IMR-90 (cell line): ENCODE measurements around the gene SLC52A3. TPM values are rescaled to one million over a fixed set of nuclear protein-coding genes. Genes with fewer than 3 reads are reported as not detected.

Experiments
- ATAC-seq: fragments of 200-7000 bp; cut with Tn5 transposase; 2 replicates; pipeline ENCODE4 v1.9.1; 2020; ENCODE audit warnings: low read depth, mild to moderate bottlenecking, moderate library complexity
- BruUV-seq: library from RNA; stranded (reverse); fragments of 400-500 nt; replicated peaks from 2 replicates; lab custom pipeline; 2021; lab: Mats Ljungman, UMichigan
- CTCF ChIA-PET: fragments of 300-600 bp; formaldehyde crosslinking; extraction: SDS; loops from one replicate; lab custom pipeline; 2021; ENCODE audit warnings: antibody characterized with exemption; lab: Yijun Ruan, JAX
- POLR2A ChIA-PET: fragments of 300-600 bp; sonication (Branson Sonifier 250); formaldehyde crosslinking; loops from one replicate; lab custom pipeline; 2022; ENCODE audit warnings: antibody characterized with exemption; ENCODE audit not compliant: unreplicated experiment; lab: Charles Lee
- DNase-seq: peaks from one replicate; pipeline ENCODE4 v3.0.0; 2013
- H2AFZ ChIP-seq: replicated peaks from 2 replicates; pipeline ENCODE3; 2013; ENCODE audit warnings: low read length, mild to moderate bottlenecking; ENCODE audit not compliant: poor library complexity
- H2AK5ac ChIP-seq: 2 replicates; pipeline ENCODE4 v1.6.1; 2013; ENCODE audit warnings: low read depth, low read length, inconsistent platforms
- H2AK9ac ChIP-seq: replicated peaks from 2 replicates; pipeline ENCODE3; 2013; ENCODE audit warnings: mild to moderate bottlenecking, low read depth, low read length, moderate library complexity; ENCODE audit not compliant: poor library complexity
- H2BK120ac ChIP-seq: 2 replicates; pipeline ENCODE4 v1.6.1; 2013; ENCODE audit warnings: low read depth, low read length, inconsistent platforms
- H2BK15ac ChIP-seq: 3 replicates; pipeline ENCODE4 v1.6.1; 2013; ENCODE audit warnings: low read depth, low read length, inconsistent platforms
- H2BK20ac ChIP-seq: 2 replicates; pipeline ENCODE4 v1.6.1; 2013; ENCODE audit warnings: low read depth, mild to moderate bottlenecking, inconsistent platforms, low read length, moderate library complexity
- H2BK5ac ChIP-seq: 2 replicates; pipeline ENCODE4 v1.6.1; 2013; ENCODE audit warnings: mild to moderate bottlenecking, low read depth, low read length, inconsistent platforms; ENCODE audit not compliant: poor library complexity, severe bottlenecking
- H3K14ac ChIP-seq: replicated peaks from 2 replicates; pipeline ENCODE4 v1.6.1; 2013; ENCODE audit warnings: low read depth, low read length, inconsistent platforms
- H3K18ac ChIP-seq: 2 replicates; pipeline ENCODE4 v1.6.1; 2013; ENCODE audit warnings: low read depth, low read length, control low read depth
- H3K23ac ChIP-seq: 2 replicates; pipeline ENCODE4 v1.6.1; 2013; ENCODE audit warnings: low read depth, low read length, inconsistent platforms
- H3K27ac ChIP-seq: 2 replicates; pipeline ENCODE4 v1.5.1; 2013; ENCODE audit warnings: mild to moderate bottlenecking, control low read depth, low read length; ENCODE audit not compliant: insufficient read depth
- H3K27me3 ChIP-seq: 2 replicates; pipeline ENCODE4 v1.6.1; 2013; ENCODE audit warnings: low read length; ENCODE audit not compliant: control insufficient read depth, insufficient read depth
- H3K36me3 ChIP-seq: 2 replicates; pipeline ENCODE4 v1.6.1; 2013; ENCODE audit warnings: low read length, mixed read lengths; ENCODE audit not compliant: control insufficient read depth, insufficient read depth
- H3K4ac ChIP-seq: 2 replicates; pipeline ENCODE4 v1.6.1; 2013; ENCODE audit warnings: low read depth, low read length, inconsistent platforms
- H3K4me1 ChIP-seq: 2 replicates; pipeline ENCODE4 v1.6.1; 2013; ENCODE audit warnings: low read length, mixed read lengths; ENCODE audit not compliant: control insufficient read depth, insufficient read depth
- H3K4me2 ChIP-seq: 2 replicates; pipeline ENCODE4 v1.6.1; 2013; ENCODE audit warnings: low read depth, mild to moderate bottlenecking, control low read depth, low read length, moderate library complexity
- H3K4me3 ChIP-seq: 2 replicates; pipeline ENCODE4 v1.5.1; 2013; ENCODE audit warnings: low read depth, mild to moderate bottlenecking, control low read depth, low read length, moderate library complexity; ENCODE audit not compliant: insufficient read depth
- H3K56ac ChIP-seq: 2 replicates; pipeline ENCODE4 v1.6.1; 2013; ENCODE audit warnings: low read length, inconsistent platforms; ENCODE audit not compliant: insufficient read depth; ENCODE audit errors: extremely low read depth
- H3K79me1 ChIP-seq, 2 experiments: 2 replicates each; pipeline ENCODE4 v1.6.1; 2013; ENCODE audit warnings: low read length in 2 of 2, inconsistent platforms in 1 of 2, low read depth in 1 of 2
- H3K9ac ChIP-seq: 2 replicates; pipeline ENCODE4 v1.6.1; 2013; ENCODE audit warnings: low read depth, low read length, control low read depth
- H3K9me1 ChIP-seq: 2 replicates; pipeline ENCODE4 v1.6.1; 2013; ENCODE audit warnings: low read length, inconsistent platforms; ENCODE audit not compliant: insufficient read depth
- H3K9me3 ChIP-seq: 2 replicates; pipeline ENCODE4 v1.6.1; 2013; ENCODE audit warnings: low read length; ENCODE audit not compliant: control insufficient read depth, insufficient read depth
- H4K20me1 ChIP-seq: 2 replicates; pipeline ENCODE4 v1.6.1; 2013; ENCODE audit warnings: low read length, inconsistent platforms; ENCODE audit not compliant: insufficient read depth
- H4K5ac ChIP-seq: 2 replicates; pipeline ENCODE4 v1.6.1; 2013; ENCODE audit warnings: mild to moderate bottlenecking, low read depth, low read length, control low read depth
- H4K8ac ChIP-seq, 2 experiments: 2 replicates each; pipeline ENCODE4 v1.6.1; 2013; ENCODE audit warnings: low read depth in 2 of 2, low read length in 2 of 2, control low read depth in 1 of 2, inconsistent platforms in 1 of 2
- H4K91ac ChIP-seq: 2 replicates; pipeline ENCODE4 v1.6.1; 2013; ENCODE audit warnings: low read depth, low read length, inconsistent platforms; ENCODE audit not compliant: insufficient read depth
- BHLHE40 ChIP-seq: fragments of 150-350 bp; IDR thresholded peaks from 2 replicates; pipeline ENCODE4 v1.6.1; 2016; ENCODE audit warnings: mild to moderate bottlenecking, low read depth, low read length
- CEBPB ChIP-seq: IDR thresholded peaks from 2 replicates; pipeline ENCODE4 v1.6.1; 2012; ENCODE audit warnings: low read depth, low read length, improper control_type of control experiment
- CHD1 ChIP-seq: IDR thresholded peaks from 2 replicates; pipeline ENCODE4 v1.6.1; 2012; ENCODE audit warnings: low read depth, low read length, improper control_type of control experiment
- FOS ChIP-seq: fragments of 150-350 bp; IDR thresholded peaks from 2 replicates; pipeline ENCODE4 v1.6.1; 2016; ENCODE audit warnings: low read depth, low read length
- RAD21 ChIP-seq: IDR thresholded peaks from 2 replicates; pipeline ENCODE4 v1.6.1; 2012; ENCODE audit warnings: low read length, improper control_type of control experiment
- RCOR1 ChIP-seq: IDR thresholded peaks from 2 replicates; pipeline ENCODE4 v1.6.1; 2012; ENCODE audit warnings: mild to moderate bottlenecking, low read length, improper control_type of control experiment; ENCODE audit not compliant: insufficient replicate concordance
- RFX5 ChIP-seq: IDR thresholded peaks from 2 replicates; pipeline ENCODE4 v1.8.0; 2012; ENCODE audit warnings: low read depth, mild to moderate bottlenecking, low read length, moderate library complexity
- SMC3 ChIP-seq: fragments of 150-350 bp; IDR thresholded peaks from 2 replicates; pipeline ENCODE4 v1.6.1; 2016; ENCODE audit warnings: low read depth, mild to moderate bottlenecking, antibody characterized with exemption, low read length, moderate library complexity
- USF2 ChIP-seq: fragments of 150-350 bp; IDR thresholded peaks from 2 replicates; pipeline ENCODE4 v1.6.1; 2017; ENCODE audit warnings: mild to moderate bottlenecking, antibody characterized with exemption, low read length, low read depth
- WGBS, 2 experiments: methylation state at CpG; one replicate each; pipeline versions ENCODE4 v1.1.5 to v1.1.7; 2013; ENCODE audit warnings: missing lambda C conversion rate in 2 of 2; ENCODE audit not compliant: insufficient read length in 1 of 2; ENCODE audit errors: extremely low coverage in 2 of 2; 5-methylcytosine and 5-hydroxymethylcytosine counted together
- dilution Hi-C: fragments of 300-500 bp; cut with HindIII; formaldehyde crosslinking; loops from one replicate; pipeline ENCODE4 v1.14.3; 2018; ENCODE audit warnings: low sequenced_read_pairs; ENCODE audit not compliant: unreplicated experiment
- in situ Hi-C: fragments of 300-500 bp; cut with MboI; formaldehyde crosslinking; loops from 3 replicates; pipeline ENCODE4 v1.14.3; 2019; ENCODE audit warnings: low sequenced_read_pairs, inconsistent platforms, mixed read lengths
- intact Hi-C: fragments of 100-400 bp; cut with micrococcal nuclease; formaldehyde crosslinking; loops from 2 replicates; pipeline ENCODE4 v1.10.0; 2022
- polyA plus RNA-seq, 3 experiments: library from polyadenylated mRNA; depleted of rRNA; stranded (reverse); fragments of >200 nt; gene quantifications; 2 replicates each; pipeline ENCODE4 v1.2.3, GENCODE V29; 2012; ENCODE audit warnings: low replicate concordance in 1 of 3
- total RNA-seq: library from RNA; depleted of rRNA; stranded (reverse); fragments of >200 nt; gene quantifications from 2 replicates; pipeline ENCODE4 v1.2.3, GENCODE V29; 2012

The SLC52A3 gene
- total and polyA plus RNA-seq, 2 of the 4 experiments (the other 2 are of a cell fraction): not detected

DNA sequence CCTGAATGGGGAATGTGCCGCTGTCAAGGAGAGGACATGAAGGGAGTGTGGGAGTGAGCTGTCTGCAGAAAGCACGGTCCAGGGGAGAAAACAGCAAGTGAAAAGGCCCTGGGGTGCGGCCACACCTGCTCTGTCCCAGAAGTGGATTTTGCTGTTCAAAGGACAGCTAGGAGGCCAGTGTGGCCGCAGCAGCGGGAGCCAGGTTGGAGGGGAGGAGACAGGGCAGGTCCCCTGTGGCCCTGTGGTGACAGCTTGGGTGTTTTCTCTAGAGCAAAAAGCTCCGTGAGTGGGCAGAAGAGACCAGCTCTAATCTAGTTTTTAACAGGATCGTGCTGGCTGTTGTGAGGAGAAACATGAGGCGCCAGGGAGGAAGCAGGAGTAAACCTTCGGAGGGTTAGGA is 4.5 kb upstream of the SLC52A3 start:
- 0 out of 2 replicates have a peak, but pooled peaks cover 3% of the 10 kb centered on the region for H3K9me3 ChIP-seq
- no TSS peak for BruUV-seq
- H3K18ac ChIP-seq: no peak overlapping the region
- H4K5ac ChIP-seq: no peak overlapping the region
- H3K79me1 ChIP-seq: no peaks in the 10 kb centered on the region
- POLR2A ChIA-PET: no interaction called here
- H2AK5ac ChIP-seq: no peak overlapping the region
- DNase-seq: no peak
- peaks cover 8% of the 10 kb centered on the region; the same call in 1 of the 2 replicates for H3K27me3 ChIP-seq
- no peaks in the 10 kb centered on the region for H4K20me1 ChIP-seq
- H3K4me2 ChIP-seq: no peak overlapping the region
- in situ Hi-C loops (no loop called here), dilution Hi-C loops (no loop called here), intact Hi-C loops (no loop called here)
- no peak overlapping the region for H4K91ac ChIP-seq
- CTCF ChIA-PET: no interaction called here
- no peaks in the 10 kb centered on the region for H3K4me1 ChIP-seq
- no peak overlapping the region for H2BK5ac ChIP-seq
- no peak overlapping the region for H3K9ac ChIP-seq
- H3K9me1 ChIP-seq: no peaks in the 10 kb centered on the region
- H3K4ac ChIP-seq: no peak overlapping the region
- no peak overlapping the region for H3K14ac ChIP-seq
- TF ChIP-seq CEBPB (no peak), RFX5 (no peak), SMC3 (no peak), FOS (no peak), BHLHE40 (no peak), RAD21 (no peak), CHD1 (no peak), RCOR1 (no peak), USF2 (no peak)
- H3K23ac ChIP-seq: no peak overlapping the region
- 47% methylated on average over 3 of the region's 9 CpGs; no CpG with 5 or more reads in 1 of the 2 experiments for WGBS, 2 experiments
- no peak for ATAC-seq
- no peak overlapping the region for H3K27ac ChIP-seq
- H4K8ac ChIP-seq: no peak overlapping the region
- H3K56ac ChIP-seq: no peak overlapping the region
- no peak overlapping the region for H2AK9ac ChIP-seq
- no peak overlapping the region for H2BK120ac ChIP-seq
- no peak overlapping the region for H2BK20ac ChIP-seq
- H2AFZ ChIP-seq: no peak overlapping the region
- H2BK15ac ChIP-seq: no peak overlapping the region
- no peaks in the 10 kb centered on the region for H3K36me3 ChIP-seq
- no peak overlapping the region for H3K4me3 ChIP-seq
